Caco-2 (cell line): ENCODE results near the gene ALDH4A1. TPM values are rescaled to one million over a fixed set of nuclear protein-coding genes. Genes with fewer than 3 reads are reported as not detected.

Experiments used
- BruUV-seq: library from RNA; stranded (reverse); fragments of 400-500 nt; replicated peaks from 2 replicates; lab custom pipeline; 2021; lab: Mats Ljungman, UMichigan
- CTCF ChIA-PET: fragments of 300-600 bp; sonication (Branson Sonifier 250); formaldehyde crosslinking; loops from one replicate; lab custom pipeline; 2022; ENCODE audit warnings: antibody characterized with exemption; lab: Charles Lee
- POLR2A ChIA-PET: fragments of 300-600 bp; sonication (Branson Sonifier 250); formaldehyde crosslinking; loops from one replicate; lab custom pipeline; 2022; ENCODE audit warnings: antibody characterized with exemption; lab: Charles Lee
- DNase-seq, 2 experiments: peaks; one replicate each; pipeline versions ENCODE4 v3.0.0 to v3.0.0-alpha.2; 2020 to 2022
- H3K27me3 ChIP-seq: replicated peaks from 2 replicates; pipeline ENCODE4 v1.6.0; 2011; ENCODE audit warnings: low read length; ENCODE audit not compliant: control insufficient read depth, insufficient read depth
- H3K36me3 ChIP-seq: 2 replicates; pipeline ENCODE4 v1.5.1; 2011; ENCODE audit warnings: low read length; ENCODE audit not compliant: control insufficient read depth, insufficient read depth
- H3K4me1 ChIP-seq: fragments of 250-450 bp; sonication (Bioruptor Pico); 2 replicates; pipeline ENCODE4 v1.5.1; 2020; ENCODE audit warnings: mild to moderate bottlenecking
- H3K4me3 ChIP-seq: 2 replicates; pipeline ENCODE4 v1.5.1; 2011; ENCODE audit warnings: low read depth, mild to moderate bottlenecking, control low read depth, low read length
- H3K9me3 ChIP-seq: fragments of 250-450 bp; sonication (Bioruptor Pico); 2 replicates; pipeline ENCODE4 v1.5.1; 2020; ENCODE audit warnings: mild to moderate bottlenecking, moderate library complexity
- H3K27ac Mint-ChIP-seq: one replicate; pipeline ENCODE4 v1.8.0; 2022; ENCODE audit warnings: mixed read lengths; ENCODE audit not compliant: unreplicated experiment
- H3K27me3 Mint-ChIP-seq: one replicate; pipeline ENCODE4 v1.8.0; 2022; ENCODE audit warnings: mixed read lengths; ENCODE audit not compliant: insufficient read depth, unreplicated experiment
- H3K36me3 Mint-ChIP-seq: one replicate; pipeline ENCODE4 v1.8.0; 2022; ENCODE audit warnings: mild to moderate bottlenecking, mixed read lengths; ENCODE audit not compliant: insufficient read depth, unreplicated experiment
- H3K4me1 Mint-ChIP-seq: one replicate; pipeline ENCODE4 v1.8.0; 2022; ENCODE audit warnings: low read depth, mixed read lengths; ENCODE audit not compliant: unreplicated experiment
- H3K4me3 Mint-ChIP-seq: one replicate; pipeline ENCODE4 v1.8.0; 2022; ENCODE audit warnings: mild to moderate bottlenecking, moderate library complexity, mixed read lengths; ENCODE audit not compliant: unreplicated experiment
- H3K9me3 Mint-ChIP-seq: one replicate; pipeline ENCODE4 v1.8.0; 2022; ENCODE audit warnings: mixed read lengths; ENCODE audit not compliant: unreplicated experiment
- intact Hi-C: fragments of 100-400 bp; cut with micrococcal nuclease; formaldehyde crosslinking; loops from one replicate; pipeline ENCODE4 v1.10.0; 2022; ENCODE audit not compliant: unreplicated experiment
- total RNA-seq: library from RNA; stranded (reverse); gene quantifications from 2 replicates; pipeline ENCODE4 v1.2.3, GENCODE V29; 2022
- TF ChIP-seq, protein P1 (sequence below), 2 experiments: fragments of 200-600 bp in 1 of 2; IDR thresholded peaks; 1 replicate in 1 of 2; 2 replicates in 1 of 2; pipeline versions ENCODE4 v1.5.1 to v1.8.0; 2011 to 2022; ENCODE audit warnings: antibody characterized with exemption in 1 of 2, control low read depth in 1 of 2, inconsistent platforms in 1 of 2, low read depth in 1 of 2, low read length in 1 of 2, mild to moderate bottlenecking in 1 of 2, moderate library complexity in 1 of 2; ENCODE audit not compliant: insufficient read depth in 1 of 2, severe bottlenecking in 1 of 2, unreplicated experiment in 1 of 2

Gene ALDH4A1
- total RNA-seq, 1 experiment from 2014 or later, result 18.0 TPM

DNA sequence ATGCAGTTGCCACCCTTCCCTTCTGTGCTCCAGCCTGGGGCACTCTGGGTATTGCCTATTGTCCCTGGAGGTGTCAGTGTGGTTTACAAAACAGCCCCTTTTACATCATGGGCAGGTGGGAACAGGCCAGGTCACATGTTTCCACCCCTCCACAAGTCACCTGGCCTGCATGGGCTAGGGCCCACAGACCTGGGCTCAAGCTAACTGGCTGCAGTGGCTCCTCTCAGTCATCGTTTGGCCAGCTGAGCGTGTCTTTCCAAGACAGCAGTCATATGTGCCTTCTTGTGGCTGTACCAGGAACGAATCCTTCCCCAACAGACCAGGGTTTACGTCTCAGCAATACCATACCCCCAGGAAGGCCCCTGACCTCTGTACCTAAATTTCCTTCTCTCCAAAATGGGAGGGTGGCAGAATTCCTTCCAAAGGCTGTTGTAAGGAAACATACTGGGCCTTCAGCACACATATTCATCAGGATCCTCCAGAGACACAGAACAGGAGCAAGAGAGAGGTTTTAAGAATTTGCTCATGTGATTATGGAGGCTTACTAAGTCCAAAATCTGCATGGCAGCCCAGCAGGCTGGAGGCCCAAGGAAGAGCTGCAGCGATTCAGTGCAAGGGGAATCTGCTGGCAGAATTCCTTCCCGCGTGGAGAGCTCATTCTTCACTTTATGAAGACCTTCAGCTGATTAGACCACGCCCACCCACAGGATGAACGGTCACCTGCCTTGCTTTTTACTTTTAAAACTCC, 32.3 kb downstream of the ALDH4A1 start:
- BruUV-seq, result no TSS peak
- H3K36me3 Mint-ChIP-seq, result no peaks in the 10 kb centered on the region
- H3K27me3 Mint-ChIP-seq, result no peaks in the 10 kb centered on the region
- POLR2A ChIA-PET, result no interaction called here
- intact Hi-C loops, result no loop called here
- Histone ChIP-seq H3K4me1 (no peaks in the 10 kb centered on the region), H3K36me3 (no peaks in the 10 kb centered on the region), H3K27me3 (no peaks in the 10 kb centered on the region), H3K9me3 (no peaks in the 10 kb centered on the region), H3K4me3 (no peak overlapping the region)
- H3K9me3 Mint-ChIP-seq, result no peaks in the 10 kb centered on the region
- no peaks in the 10 kb centered on the region for H3K4me1 Mint-ChIP-seq
- no peak overlapping the region for H3K27ac Mint-ChIP-seq
- CTCF ChIA-PET, result no interaction called here
- no peak for DNase-seq
- H3K4me3 Mint-ChIP-seq, result no peak overlapping the region
- TF ChIP-seq, protein P1, sequence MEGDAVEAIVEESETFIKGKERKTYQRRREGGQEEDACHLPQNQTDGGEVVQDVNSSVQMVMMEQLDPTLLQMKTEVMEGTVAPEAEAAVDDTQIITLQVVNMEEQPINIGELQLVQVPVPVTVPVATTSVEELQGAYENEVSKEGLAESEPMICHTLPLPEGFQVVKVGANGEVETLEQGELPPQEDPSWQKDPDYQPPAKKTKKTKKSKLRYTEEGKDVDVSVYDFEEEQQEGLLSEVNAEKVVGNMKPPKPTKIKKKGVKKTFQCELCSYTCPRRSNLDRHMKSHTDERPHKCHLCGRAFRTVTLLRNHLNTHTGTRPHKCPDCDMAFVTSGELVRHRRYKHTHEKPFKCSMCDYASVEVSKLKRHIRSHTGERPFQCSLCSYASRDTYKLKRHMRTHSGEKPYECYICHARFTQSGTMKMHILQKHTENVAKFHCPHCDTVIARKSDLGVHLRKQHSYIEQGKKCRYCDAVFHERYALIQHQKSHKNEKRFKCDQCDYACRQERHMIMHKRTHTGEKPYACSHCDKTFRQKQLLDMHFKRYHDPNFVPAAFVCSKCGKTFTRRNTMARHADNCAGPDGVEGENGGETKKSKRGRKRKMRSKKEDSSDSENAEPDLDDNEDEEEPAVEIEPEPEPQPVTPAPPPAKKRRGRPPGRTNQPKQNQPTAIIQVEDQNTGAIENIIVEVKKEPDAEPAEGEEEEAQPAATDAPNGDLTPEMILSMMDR (IDR thresholded peaks at IDR 0.05; ENCODE audit: insufficient read depth in 1 of 2, low read depth in 1 of 2, low read length in 1 of 2, severe bottlenecking in 1 of 2, unreplicated experiment in 1 of 2), result no peak

DNA sequence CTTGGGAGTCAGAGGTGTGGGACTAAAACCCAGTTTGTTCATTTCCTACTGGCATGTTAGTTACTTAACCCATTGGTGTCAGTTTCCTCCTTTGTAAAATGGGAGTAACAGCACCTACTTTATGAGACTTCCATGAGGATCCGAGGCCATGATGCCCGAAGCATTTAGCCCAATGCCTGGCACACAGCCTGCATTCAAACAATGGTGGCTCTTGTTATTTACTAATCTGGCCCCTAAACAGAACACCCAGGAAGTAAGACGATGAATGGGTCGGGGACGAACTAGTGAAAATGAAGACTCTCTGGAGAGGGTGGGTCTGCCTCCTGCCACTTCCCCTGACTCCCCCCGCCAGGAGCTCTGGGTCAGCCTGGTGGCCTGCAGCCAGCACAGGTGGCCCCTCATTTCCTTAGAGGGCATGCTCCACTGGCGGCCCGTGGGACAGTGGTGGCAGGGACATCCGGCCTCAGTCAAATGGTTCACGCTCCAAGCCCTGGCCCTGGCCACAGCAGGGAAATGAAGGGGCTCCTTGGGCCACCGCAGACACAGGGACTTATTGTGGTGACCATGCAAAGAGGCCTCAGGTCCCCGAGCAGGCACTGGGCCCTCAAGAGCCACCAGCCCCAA, 33.4 kb downstream of the ALDH4A1 start:
- BruUV-seq, result no TSS peak
- no peak for DNase-seq
- H3K4me1 Mint-ChIP-seq, result no peaks in the 10 kb centered on the region
- no peaks in the 10 kb centered on the region for H3K9me3 Mint-ChIP-seq
- H3K36me3 Mint-ChIP-seq, result no peaks in the 10 kb centered on the region
- no peak overlapping the region for H3K4me3 ChIP-seq
- no peaks in the 10 kb centered on the region for H3K9me3 ChIP-seq
- TF ChIP-seq, protein P1 (IDR thresholded peaks at IDR 0.05; ENCODE audit: insufficient read depth in 1 of 2, low read depth in 1 of 2, low read length in 1 of 2, severe bottlenecking in 1 of 2, unreplicated experiment in 1 of 2), result no peak
- no peaks in the 10 kb centered on the region for H3K4me1 ChIP-seq
- ChIA-PET POLR2A (no interaction called here), CTCF (no interaction called here)
- H3K27me3 Mint-ChIP-seq, result no peaks in the 10 kb centered on the region
- no peak overlapping the region for H3K27ac Mint-ChIP-seq
- intact Hi-C loops, result no loop called here
- no peak overlapping the region for H3K4me3 Mint-ChIP-seq
- no peaks in the 10 kb centered on the region for H3K27me3 ChIP-seq
- no peaks in the 10 kb centered on the region for H3K36me3 ChIP-seq

DNA sequence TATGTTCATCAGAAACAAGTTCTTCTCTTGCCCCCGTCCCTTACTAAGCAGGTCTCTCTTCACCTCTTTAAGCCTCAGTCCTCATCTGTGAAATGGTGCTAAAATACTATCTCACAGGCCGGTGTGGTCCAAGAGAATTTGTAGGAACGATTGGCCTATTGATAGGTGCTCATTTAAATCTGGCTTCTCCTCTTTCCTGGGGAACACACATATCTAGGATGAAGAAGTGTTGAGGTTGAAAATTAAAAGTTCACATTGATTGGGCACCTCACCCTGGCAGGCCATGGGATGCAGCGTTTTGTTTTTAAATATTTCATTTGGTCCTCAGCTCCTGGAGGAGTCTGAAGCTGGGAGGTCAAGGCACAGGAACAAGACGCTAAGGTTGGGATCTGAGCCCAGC, 34.0 kb downstream of the ALDH4A1 start:
- Mint-ChIP-seq H3K27me3 (no peaks in the 10 kb centered on the region), H3K36me3 (no peaks in the 10 kb centered on the region), H3K4me3 (no peak overlapping the region), H3K4me1 (no peaks in the 10 kb centered on the region), H3K27ac (no peak overlapping the region), H3K9me3 (no peaks in the 10 kb centered on the region)
- no peak overlapping the region for H3K4me3 ChIP-seq
- no peaks in the 10 kb centered on the region for H3K36me3 ChIP-seq
- no peaks in the 10 kb centered on the region for H3K27me3 ChIP-seq
- BruUV-seq, result no TSS peak
- H3K9me3 ChIP-seq, result no peaks in the 10 kb centered on the region
- no peak for DNase-seq
- intact Hi-C loops, result no loop called here
- TF ChIP-seq, protein P1 (IDR thresholded peaks at IDR 0.05; ENCODE audit: insufficient read depth in 1 of 2, low read depth in 1 of 2, low read length in 1 of 2, severe bottlenecking in 1 of 2, unreplicated experiment in 1 of 2), result no peak
- no peaks in the 10 kb centered on the region for H3K4me1 ChIP-seq
- CTCF ChIA-PET, result no interaction called here
- POLR2A ChIA-PET, result no interaction called here
